HCT116 (cell line): ENCODE results near the gene TECTA. TPM values are rescaled to one million over a fixed set of nuclear protein-coding genes. Genes with fewer than 3 reads are reported as not detected.

ENCODE experiments used
- ATAC-seq: fragments of 200-7000 bp; cut with Tn5 transposase; 2 replicates; pipeline ENCODE4 v1.9.1; 2020; ENCODE audit warnings: mild to moderate bottlenecking, moderate library complexity
- BruUV-seq: library from RNA; stranded (reverse); fragments of 400-500 nt; replicated peaks from 2 replicates; lab custom pipeline; 2021; lab: Mats Ljungman, UMichigan
- CTCF ChIA-PET: fragments of 300-600 bp; sonication (Branson Sonifier 250); formaldehyde crosslinking; loops from one replicate; lab custom pipeline; 2021; ENCODE audit warnings: antibody characterized with exemption; lab: Charles Lee
- POLR2A ChIA-PET: fragments of 300-600, 350-600 bp; sonication (Branson Sonifier 250); formaldehyde crosslinking; loops from one replicate; lab custom pipeline; 2021; ENCODE audit warnings: antibody characterized with exemption; lab: Charles Lee
- RAD21 ChIA-PET, 2 experiments: fragments of 300-600 bp; sonication (Branson Sonifier 250); formaldehyde crosslinking; loops; one replicate each; lab custom pipeline; 2023; ENCODE audit warnings: low total read pairs in 2 of 2; ENCODE audit not compliant: uncharacterized antibody in 2 of 2, unreplicated experiment in 2 of 2, low non-redundant PET in 1 of 2; lab: Charles Lee
- DNase-seq: peaks from one replicate; pipeline ENCODE4 v3.0.0-alpha.2; 2010; ENCODE audit warnings: low read depth, low spot score
- H2AFZ ChIP-seq: fragments of 200-600 bp; shearing (Covaris generic), sonication (generic); 2 replicates; pipeline ENCODE4 v1.6.1; 2017; ENCODE audit warnings: low read depth, mixed run types, mixed read lengths, antibody characterized with exemption, low read length; ENCODE audit not compliant: poor library complexity, severe bottlenecking
- H3K27ac ChIP-seq: 2 replicates; pipeline ENCODE4 v1.5.1; 2012; ENCODE audit warnings: low read depth, low read length
- H3K27me3 ChIP-seq: fragments of 200-600 bp; sonication (generic); 2 replicates; pipeline ENCODE4 v1.6.1; 2016; ENCODE audit warnings: mixed run types, low read length, mixed read lengths; ENCODE audit not compliant: insufficient read depth
- H3K36me3 ChIP-seq, 2 experiments: fragments of 200-500 bp in 1 of 2; fragments of 200-600 bp in 1 of 2; sonication (Bioruptor generic) in 1 of 2; sonication (generic) in 1 of 2; 2 replicates each; pipeline versions ENCODE4 v1.5.1 to v1.6.1; 2014 to 2016; ENCODE audit warnings: low read length in 2 of 2, inconsistent platforms in 1 of 2, mixed read lengths in 1 of 2, mixed run types in 1 of 2; ENCODE audit not compliant: insufficient read depth in 2 of 2, control insufficient read depth in 1 of 2
- H3K4me1 ChIP-seq, 2 experiments: fragments of 200-600 bp in 1 of 2; sonication (generic) in 1 of 2; 2 replicates each; pipeline versions ENCODE4 v1.5.1 to v1.6.1; 2012 to 2017; ENCODE audit warnings: low read length in 2 of 2, inconsistent platforms in 1 of 2, mild to moderate bottlenecking in 1 of 2, mixed read lengths in 1 of 2, mixed run types in 1 of 2, moderate library complexity in 1 of 2; ENCODE audit not compliant: insufficient read depth in 2 of 2, control insufficient read depth in 1 of 2
- H3K4me2 ChIP-seq: fragments of 200-600 bp; sonication (generic); 2 replicates; pipeline ENCODE4 v1.6.1; 2017; ENCODE audit warnings: mixed run types, low read length, mixed read lengths
- H3K4me3 ChIP-seq, 2 experiments: fragments of 200-600 bp in 1 of 2; sonication (generic) in 1 of 2; replicated peaks in 1 of 2; 2 replicates each; pipeline ENCODE4 v1.5.1; 2011 to 2016; ENCODE audit warnings: low read length in 2 of 2, control low read depth in 1 of 2, low read depth in 1 of 2, mild to moderate bottlenecking in 1 of 2, mixed read lengths in 1 of 2, mixed run types in 1 of 2
- H3K79me2 ChIP-seq: fragments of 200-600 bp; sonication (generic); 2 replicates; pipeline ENCODE4 v1.6.1; 2017; ENCODE audit warnings: mild to moderate bottlenecking, mixed run types, low read length, moderate library complexity, mixed read lengths; ENCODE audit not compliant: insufficient read depth
- H3K9ac ChIP-seq: fragments of 200-600 bp; sonication (generic); 2 replicates; pipeline ENCODE4 v1.6.1; 2016; ENCODE audit warnings: low read length, mixed read lengths
- H3K9me2 ChIP-seq: fragments of 200-600 bp; sonication (generic), shearing (Covaris generic); 2 replicates; pipeline ENCODE4 v1.6.1; 2017; ENCODE audit warnings: mixed run types, mild to moderate bottlenecking, moderate library complexity; ENCODE audit not compliant: insufficient read depth
- H3K9me3 ChIP-seq, 2 experiments: fragments of 200-500 bp in 1 of 2; fragments of 200-600 bp in 1 of 2; sonication (Bioruptor generic) in 1 of 2; sonication (generic) in 1 of 2; 2 replicates each; pipeline ENCODE4 v1.6.1; 2014 to 2017; ENCODE audit warnings: low read length in 2 of 2, mixed read lengths in 2 of 2, inconsistent platforms in 1 of 2, low read depth in 1 of 2, mild to moderate bottlenecking in 1 of 2, mixed run types in 1 of 2, moderate library complexity in 1 of 2; ENCODE audit not compliant: control insufficient read depth in 1 of 2, insufficient read depth in 1 of 2
- H4K20me1 ChIP-seq: fragments of 200-600 bp; sonication (generic), shearing (Covaris generic); 2 replicates; pipeline ENCODE4 v1.6.1; 2017; ENCODE audit warnings: mixed run types, mild to moderate bottlenecking, moderate library complexity; ENCODE audit not compliant: insufficient read depth
- CBX3 ChIP-seq: IDR thresholded peaks from 2 replicates; pipeline ENCODE4 v1.6.1; 2012; ENCODE audit warnings: low read depth
- CEBPB ChIP-seq: IDR thresholded peaks from 2 replicates; pipeline ENCODE4 v1.6.1; 2012; ENCODE audit warnings: low read depth
- EGR1 ChIP-seq: IDR thresholded peaks from 2 replicates; pipeline ENCODE4 v1.6.1; 2012; ENCODE audit warnings: low read depth
- EZH2 ChIP-seq: fragments of 200-600 bp; sonication (generic); IDR thresholded peaks from 2 replicates; pipeline ENCODE4 v1.6.1; 2017; ENCODE audit warnings: antibody characterized with exemption, mixed run types
- EZH2phosphoT487 ChIP-seq: fragments of 200-600 bp; IDR thresholded peaks from 2 replicates; pipeline ENCODE4 v1.6.1; 2018; ENCODE audit warnings: antibody characterized with exemption, borderline replicate concordance
- FOSL1 ChIP-seq: IDR thresholded peaks from 2 replicates; pipeline ENCODE4 v1.6.1; 2012; ENCODE audit warnings: low read depth
- JUND ChIP-seq: IDR thresholded peaks from 2 replicates; pipeline ENCODE4 v1.6.1; 2012
- POLR2A ChIP-seq: IDR thresholded peaks from 2 replicates; pipeline ENCODE4 v1.7.0; 2011; ENCODE audit warnings: borderline replicate concordance; ENCODE audit not compliant: insufficient read depth, insufficient read length; ENCODE audit errors: extremely low read depth
- POLR2AphosphoS5 ChIP-seq: IDR thresholded peaks from 2 replicates; pipeline ENCODE4 v1.6.1; 2011; ENCODE audit warnings: mild to moderate bottlenecking, low read depth, low read length, moderate library complexity
- RAD21 ChIP-seq: IDR thresholded peaks from 2 replicates; pipeline ENCODE4 v1.6.1; 2012; ENCODE audit warnings: low read depth, mild to moderate bottlenecking
- SP1 ChIP-seq: IDR thresholded peaks from 2 replicates; pipeline ENCODE4 v1.6.1; 2012; ENCODE audit warnings: low read depth
- SRF ChIP-seq: IDR thresholded peaks from 2 replicates; pipeline ENCODE4 v1.6.1; 2012; ENCODE audit warnings: low read depth
- TCF7L2 ChIP-seq: IDR thresholded peaks from 2 replicates; pipeline ENCODE4 v1.7.0; 2011; ENCODE audit warnings: borderline replicate concordance, inconsistent platforms; ENCODE audit not compliant: insufficient read depth, insufficient read length; ENCODE audit errors: extremely low read depth
- YY1 ChIP-seq: IDR thresholded peaks from 2 replicates; pipeline ENCODE4 v1.6.1; 2011; ENCODE audit warnings: low read length, low read depth, moderate library complexity, mild to moderate bottlenecking; ENCODE audit not compliant: insufficient replicate concordance; ENCODE audit errors: extremely low read depth
- ZFX ChIP-seq: fragments of 450-650 bp; IDR thresholded peaks from 2 replicates; pipeline ENCODE4 v1.6.1; 2017
- intact Hi-C: fragments of 100-400 bp; cut with micrococcal nuclease; formaldehyde crosslinking; loops from 2 replicates; pipeline ENCODE4 v1.10.0; 2022
- total RNA-seq: library from RNA; stranded (reverse); gene quantifications from one replicate; pipeline ENCODE4 v1.2.1, GENCODE V29; 2021; ENCODE audit not compliant: unreplicated experiment
- TF ChIP-seq, protein P1 (sequence below): IDR thresholded peaks from 2 replicates; pipeline ENCODE4 v1.6.1; 2012
- TF ChIP-seq, protein P2 (sequence below): IDR thresholded peaks from 2 replicates; pipeline ENCODE4 v1.6.1; 2012
- TF ChIP-seq, protein P3 (sequence below), 3 experiments: fragments of 200-600 bp in 1 of 3; sonication (generic) in 1 of 3; IDR thresholded peaks in 2 of 3; conservative IDR thresholded peaks in 1 of 3; 2 replicates each; pipeline ENCODE4 v1.5.1; 2012 to 2017; ENCODE audit warnings: low read depth in 2 of 3, low read length in 2 of 3, antibody characterized with exemption in 1 of 3, borderline replicate concordance in 1 of 3, control low read depth in 1 of 3, mild to moderate bottlenecking in 1 of 3, mixed read lengths in 1 of 3, mixed run types in 1 of 3, moderate library complexity in 1 of 3; ENCODE audit not compliant: insufficient read depth in 1 of 3

TECTA gene
- total RNA-seq, 1 experiment from 2014 or later = 0.81 TPM

DNA sequence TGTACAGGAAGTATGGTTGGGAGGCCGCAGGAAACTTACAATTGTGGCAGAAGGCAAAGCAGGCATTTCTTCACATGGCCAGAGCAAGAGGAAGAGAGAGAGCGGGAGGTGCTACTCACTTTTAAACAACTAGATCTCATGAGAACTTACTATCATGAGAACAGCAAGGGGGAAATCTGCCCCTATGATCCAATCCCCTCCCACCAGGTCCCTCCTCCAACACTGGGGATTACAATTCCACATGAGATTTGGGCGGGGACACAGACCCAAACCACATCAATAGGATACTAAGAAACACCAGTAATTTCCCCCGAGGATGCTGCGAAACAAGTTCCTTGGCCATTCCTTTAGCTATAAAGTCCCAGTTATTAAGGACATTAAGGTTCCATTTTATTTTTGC, 97.4 kb downstream of the TECTA start:
- POLR2A ChIA-PET = no interaction called here
- Histone ChIP-seq H3K4me3 (no peak overlapping the region), H3K27me3 (no peaks in the 10 kb centered on the region; the same call in 1 of the 2 replicates), H3K9me3 (no peaks in the 10 kb centered on the region)
- intact Hi-C loops = no loop called here
- no peak for ATAC-seq
- TF ChIP-seq, protein P1, sequence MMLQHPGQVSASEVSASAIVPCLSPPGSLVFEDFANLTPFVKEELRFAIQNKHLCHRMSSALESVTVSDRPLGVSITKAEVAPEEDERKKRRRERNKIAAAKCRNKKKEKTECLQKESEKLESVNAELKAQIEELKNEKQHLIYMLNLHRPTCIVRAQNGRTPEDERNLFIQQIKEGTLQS = no peak
- TF ChIP-seq EGR1 (no peak), JUND (no peak), YY1 (no peak), RAD21 (no peak), EZH2 (no peak), CBX3 (no peak), SP1 (no peak), POLR2A (no peak), ZFX (no peak)
- TF ChIP-seq, protein P2, sequence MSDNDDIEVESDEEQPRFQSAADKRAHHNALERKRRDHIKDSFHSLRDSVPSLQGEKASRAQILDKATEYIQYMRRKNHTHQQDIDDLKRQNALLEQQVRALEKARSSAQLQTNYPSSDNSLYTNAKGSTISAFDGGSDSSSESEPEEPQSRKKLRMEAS = no peak
- TF ChIP-seq, all 23 proteins: peak for 0
- Histone ChIP-seq H4K20me1 (no peaks in the 10 kb centered on the region), H3K9me2 (no peaks in the 10 kb centered on the region), H2AFZ (no peak overlapping the region), H3K79me2 (no peaks in the 10 kb centered on the region), H3K27ac (no peak overlapping the region), H3K36me3 (no peaks in the 10 kb centered on the region), H3K4me1 (peaks cover 0 to 7% of the 10 kb centered on the region in 2 experiments; a peak in 2 of 4 replicates), H3K9ac (no peak overlapping the region), H3K4me2 (no peak overlapping the region)
- BruUV-seq = no TSS peak
- RAD21 ChIA-PET = no interaction called here
- DNase-seq = no peak
- CTCF ChIA-PET = no interaction called here

DNA sequence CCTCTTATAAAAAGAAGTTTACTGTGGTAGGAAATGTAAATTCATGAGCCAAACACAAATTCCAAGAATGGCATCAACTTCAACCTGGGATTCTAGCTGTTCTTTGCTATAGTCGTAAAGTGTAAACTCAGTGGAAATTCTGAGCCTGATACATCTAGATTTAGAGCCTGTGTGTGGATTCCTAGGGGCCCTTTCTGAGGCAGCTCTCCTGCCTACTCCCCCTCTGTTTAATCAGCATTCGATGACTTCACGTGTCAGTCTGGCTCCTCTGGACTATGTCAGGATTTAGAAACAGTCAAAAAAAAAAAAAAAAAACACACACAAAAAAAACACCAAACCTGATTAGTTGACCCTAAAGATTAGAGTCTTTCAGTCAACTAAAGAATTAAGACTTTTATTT, 98.5 kb downstream of the TECTA start:
- CTCF ChIA-PET = no interaction called here
- ATAC-seq (no peak), DNase-seq (no peak)
- no peaks in the 10 kb centered on the region for H3K9me2 ChIP-seq
- no peak overlapping the region for H3K4me3 ChIP-seq
- POLR2A ChIA-PET = no interaction called here
- H3K79me2 ChIP-seq = no peaks in the 10 kb centered on the region
- H3K27me3 ChIP-seq = no peaks in the 10 kb centered on the region; the same call in 1 of the 2 replicates
- H3K4me2 ChIP-seq = no peak overlapping the region
- H3K9ac ChIP-seq = no peak overlapping the region
- H3K9me3 ChIP-seq = no peaks in the 10 kb centered on the region
- H3K36me3 ChIP-seq = no peaks in the 10 kb centered on the region
- intact Hi-C loops = no loop called here
- RAD21 ChIA-PET = no interaction called here
- no TSS peak for BruUV-seq
- H3K4me1 ChIP-seq = peaks cover 0 to 7% of the 10 kb centered on the region in 2 experiments; a peak in 2 of 4 replicates
- no peak overlapping the region for H2AFZ ChIP-seq
- no peaks in the 10 kb centered on the region for H4K20me1 ChIP-seq
- H3K27ac ChIP-seq = no peak overlapping the region
- no peak for TF ChIP-seq TCF7L2
- no peak for TF ChIP-seq CEBPB
- TF ChIP-seq, protein P2 = no peak
- no peak for TF ChIP-seq EZH2phosphoT487
- TF ChIP-seq EZH2 = no peak
- TF ChIP-seq RAD21 = no peak
- no peak for TF ChIP-seq JUND
- no peak for TF ChIP-seq POLR2A
- TF ChIP-seq FOSL1 = no peak
- TF ChIP-seq POLR2AphosphoS5 = no peak
- no peak for TF ChIP-seq SRF
- TF ChIP-seq, protein P3, sequence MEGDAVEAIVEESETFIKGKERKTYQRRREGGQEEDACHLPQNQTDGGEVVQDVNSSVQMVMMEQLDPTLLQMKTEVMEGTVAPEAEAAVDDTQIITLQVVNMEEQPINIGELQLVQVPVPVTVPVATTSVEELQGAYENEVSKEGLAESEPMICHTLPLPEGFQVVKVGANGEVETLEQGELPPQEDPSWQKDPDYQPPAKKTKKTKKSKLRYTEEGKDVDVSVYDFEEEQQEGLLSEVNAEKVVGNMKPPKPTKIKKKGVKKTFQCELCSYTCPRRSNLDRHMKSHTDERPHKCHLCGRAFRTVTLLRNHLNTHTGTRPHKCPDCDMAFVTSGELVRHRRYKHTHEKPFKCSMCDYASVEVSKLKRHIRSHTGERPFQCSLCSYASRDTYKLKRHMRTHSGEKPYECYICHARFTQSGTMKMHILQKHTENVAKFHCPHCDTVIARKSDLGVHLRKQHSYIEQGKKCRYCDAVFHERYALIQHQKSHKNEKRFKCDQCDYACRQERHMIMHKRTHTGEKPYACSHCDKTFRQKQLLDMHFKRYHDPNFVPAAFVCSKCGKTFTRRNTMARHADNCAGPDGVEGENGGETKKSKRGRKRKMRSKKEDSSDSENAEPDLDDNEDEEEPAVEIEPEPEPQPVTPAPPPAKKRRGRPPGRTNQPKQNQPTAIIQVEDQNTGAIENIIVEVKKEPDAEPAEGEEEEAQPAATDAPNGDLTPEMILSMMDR (IDR thresholded peaks at IDR 0.05 in 2 of 3, conservative IDR thresholded peaks at IDR 0.05 in 1 of 3; ENCODE audit: borderline replicate concordance in 1 of 3, insufficient read depth in 1 of 3, low read depth in 2 of 3, low read length in 2 of 3) = no peak
- TF ChIP-seq ZFX = no peak
